ELF-1 (cell line): ENCODE data around the gene ART4.

Experiments
- DNase-seq: peaks from one replicate; pipeline ENCODE4 v3.0.0-alpha.2; 2016; ENCODE audit warnings: low read depth, low spot score

Gene ART4

DNA sequence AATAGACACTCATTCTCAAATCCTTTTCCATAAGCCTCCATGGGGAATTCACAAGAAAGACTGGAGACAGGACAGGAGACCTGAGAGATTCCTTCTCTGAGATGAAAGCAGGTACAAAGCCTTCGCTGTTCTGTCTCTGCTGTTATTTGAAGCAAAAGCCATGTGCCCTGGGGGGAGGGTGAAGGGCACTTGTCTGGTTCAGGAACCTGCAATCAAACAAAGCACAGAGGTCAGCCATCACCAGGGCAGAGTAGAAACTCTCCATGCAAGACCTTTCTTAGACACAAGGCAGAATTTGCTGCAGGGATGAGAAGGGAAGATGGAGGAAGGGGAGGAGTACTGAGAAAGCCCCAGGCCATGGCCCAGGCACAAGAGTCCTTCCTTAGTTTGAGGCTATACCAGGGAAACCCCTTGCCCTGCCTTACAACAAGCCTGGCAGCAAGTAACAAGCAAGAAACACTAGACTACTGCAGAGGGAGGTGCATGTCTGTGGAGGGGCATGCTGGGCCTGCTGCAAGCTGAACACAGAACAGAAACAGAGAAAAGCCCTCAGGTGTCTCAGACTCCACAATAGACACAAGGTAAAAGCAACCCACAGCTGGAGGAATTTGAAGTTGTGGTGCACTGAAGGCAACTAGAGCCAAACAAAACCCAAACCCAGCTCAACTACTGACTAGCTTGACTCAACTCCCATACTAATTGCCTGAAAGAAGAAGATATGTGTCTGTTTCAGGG, 7.8 kb upstream of the ART4 start:
- DNase-seq, result peak; percentile 87

DNA sequence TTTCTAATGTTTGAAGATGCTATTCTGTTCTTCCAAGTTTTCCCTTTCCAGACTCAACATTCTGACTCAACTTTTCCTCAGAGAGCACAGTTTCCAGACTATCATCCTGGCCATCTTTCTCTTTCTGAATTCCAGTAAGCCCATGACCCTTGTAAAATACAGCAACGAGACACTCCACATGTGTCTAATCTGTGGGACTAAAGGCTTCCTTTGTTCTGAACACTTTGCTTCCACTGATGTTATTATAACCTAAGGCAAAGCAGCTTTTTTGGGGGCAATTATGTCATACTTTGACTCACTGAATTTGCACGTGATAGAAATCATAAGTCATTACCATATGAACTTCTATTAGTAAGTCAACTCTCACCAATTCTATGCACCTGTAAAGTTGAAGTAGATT, 6.3 kb upstream of the ART4 start:
- DNase-seq, result no peak

DNA sequence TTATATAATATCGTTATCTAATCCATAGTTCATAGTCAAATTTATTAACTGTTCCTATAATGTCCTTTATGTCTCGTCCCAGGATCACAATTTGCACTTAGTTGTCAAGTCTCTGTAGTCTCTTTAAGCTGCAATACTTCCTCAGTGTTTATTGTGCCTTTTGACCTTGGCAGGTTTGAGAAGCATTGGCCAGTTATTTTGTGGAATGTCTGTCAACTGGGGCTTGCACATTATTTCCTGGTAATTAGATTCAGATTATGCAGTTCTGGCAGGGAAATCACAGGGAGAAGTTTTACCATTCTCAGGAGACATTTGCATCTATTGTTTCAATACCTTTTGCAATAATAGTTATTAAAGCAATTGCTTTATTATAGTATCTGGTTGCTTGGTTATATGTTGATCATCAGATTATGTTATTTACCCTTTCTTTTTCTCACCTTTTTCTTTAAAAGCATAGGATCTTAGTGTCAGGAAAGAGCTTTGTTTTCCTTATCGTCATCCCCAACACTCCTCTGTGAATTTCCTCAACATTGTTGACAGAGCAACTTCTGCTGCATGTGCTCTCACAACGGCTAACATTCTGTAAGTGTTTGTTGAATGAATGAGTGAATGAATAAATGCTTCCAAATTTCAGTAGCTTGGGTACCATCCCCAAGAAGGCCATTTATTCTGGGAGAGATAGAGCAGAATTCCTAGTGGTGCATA, 3.7 kb upstream of the ART4 start:
- no peak for DNase-seq

DNA sequence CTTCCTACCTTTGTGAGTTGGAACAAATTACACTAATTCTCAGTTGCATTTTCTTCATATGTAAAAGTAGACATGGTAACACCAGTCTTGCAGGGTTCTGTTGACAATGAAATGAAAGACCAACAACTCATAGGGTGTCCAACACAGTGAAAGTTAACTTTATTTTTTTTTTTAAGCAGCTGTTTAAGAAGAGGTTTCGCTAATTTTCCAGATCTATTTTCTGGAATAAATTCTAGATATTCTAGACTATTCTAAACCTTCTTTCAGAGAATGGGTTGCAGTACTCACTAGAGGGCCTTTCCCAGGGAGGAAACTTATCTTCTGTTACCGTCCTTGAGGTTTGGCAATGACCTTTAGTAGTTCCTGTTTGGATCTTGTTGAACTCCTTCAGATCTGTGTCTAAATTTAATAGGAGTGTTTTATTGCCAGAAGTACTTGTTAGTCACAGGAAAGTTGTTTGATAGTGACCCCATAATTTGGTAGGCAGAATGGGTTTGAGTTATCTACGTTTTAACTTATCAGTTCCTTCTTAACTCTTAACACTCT, 2.8 kb upstream of the ART4 start:
- DNase-seq, result no peak

DNA sequence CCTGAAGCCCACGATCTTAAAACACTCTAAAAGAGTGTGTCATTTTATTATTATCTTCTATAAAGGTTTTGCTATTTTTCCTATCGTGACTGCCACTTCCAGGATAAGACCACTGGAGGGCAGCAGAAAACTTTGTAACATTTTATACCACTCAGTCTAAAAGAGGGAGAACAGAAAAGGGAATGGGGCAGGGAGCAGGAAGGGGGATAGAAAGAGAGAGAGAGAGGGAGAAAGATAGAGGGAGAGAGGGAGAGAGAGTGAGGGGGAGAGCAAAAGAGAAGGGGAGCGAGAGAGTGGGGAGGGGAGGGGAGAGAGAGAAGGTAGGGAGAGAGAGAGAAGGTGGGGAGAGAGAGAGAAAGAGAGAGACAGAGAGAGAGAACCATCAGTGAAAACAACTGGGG, 2.0 kb upstream of the ART4 start:
- DNase-seq, result peak; percentile 27

DNA sequence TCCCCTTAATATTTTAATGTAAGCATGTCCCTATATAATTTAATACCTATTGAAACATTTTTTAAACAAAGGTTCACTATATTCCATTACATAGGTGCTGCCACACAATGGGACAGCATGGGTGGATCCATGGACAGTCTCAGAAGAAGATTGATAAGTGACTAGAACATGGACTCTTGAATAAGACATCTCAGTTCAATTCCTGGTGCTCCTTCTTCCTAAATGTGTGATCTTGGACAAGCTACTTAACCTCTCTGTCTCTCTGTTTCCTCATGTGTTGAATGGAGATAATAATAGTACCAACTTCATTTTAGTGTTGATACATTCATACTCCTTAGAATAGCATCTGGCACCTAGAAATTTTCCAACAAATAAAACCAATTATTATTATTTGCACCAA, 1.1 kb upstream of the ART4 start:
- DNase-seq, result no peak

DNA sequence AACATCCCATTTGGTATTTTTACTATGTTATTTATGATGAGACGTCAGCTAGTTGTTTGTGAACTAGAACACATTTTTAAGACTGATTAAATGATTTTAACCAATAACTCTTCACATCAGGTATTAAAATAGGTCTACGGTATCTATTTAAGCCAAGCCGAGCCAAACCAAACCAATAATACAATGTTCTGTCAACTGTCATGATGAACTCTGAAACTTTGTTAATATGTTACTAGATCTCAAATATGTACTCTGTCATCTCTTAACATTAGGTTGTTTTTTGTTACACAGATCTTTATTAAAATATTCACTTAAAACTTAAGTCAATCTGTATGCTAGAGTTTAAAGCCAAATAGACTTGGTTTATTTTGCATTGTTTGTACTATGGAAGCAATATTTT, 1.0 kb downstream of the ART4 start:
- no peak for DNase-seq

DNA sequence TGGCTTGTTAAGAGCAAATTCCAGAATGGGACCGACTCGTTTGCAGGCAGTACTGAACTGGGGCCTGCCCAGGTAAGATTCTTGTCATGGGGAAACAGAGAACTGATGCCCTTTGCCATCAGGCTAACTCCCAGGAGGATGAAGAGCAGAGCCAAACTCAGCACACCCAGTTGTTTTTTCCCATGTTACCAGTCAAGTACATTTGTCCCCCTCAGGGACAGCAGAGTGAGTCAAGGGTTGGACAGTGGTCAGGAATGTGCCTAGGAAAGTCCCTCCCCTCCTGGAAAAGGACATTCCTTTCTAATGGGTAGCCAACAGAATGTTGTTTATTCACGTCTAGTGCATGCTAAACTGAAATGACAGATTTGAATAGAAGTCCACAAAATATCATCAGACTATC, 1.6 kb downstream of the ART4 start:
- DNase-seq, result peak; percentile 56

DNA sequence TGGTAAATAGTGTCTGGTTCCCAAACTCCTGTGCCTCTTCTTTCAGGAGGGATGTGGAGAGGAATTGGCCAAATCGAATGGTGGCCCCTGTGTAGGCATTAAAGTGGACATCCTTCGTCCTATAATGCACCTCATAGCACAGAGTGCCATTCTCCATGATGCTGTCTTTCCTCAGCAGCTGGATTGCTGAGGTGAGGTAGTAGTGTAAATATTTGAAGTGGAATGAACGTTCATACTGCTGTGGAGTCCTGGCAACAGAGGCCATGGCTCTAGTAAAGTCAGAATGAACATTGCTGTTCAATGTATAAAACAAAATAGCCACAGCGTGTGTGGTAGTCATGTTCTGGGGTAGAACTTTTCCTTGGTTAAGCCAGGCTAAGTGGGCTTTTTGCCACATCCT, 2.7 kb downstream of the ART4 start:
- DNase-seq, result no peak

DNA sequence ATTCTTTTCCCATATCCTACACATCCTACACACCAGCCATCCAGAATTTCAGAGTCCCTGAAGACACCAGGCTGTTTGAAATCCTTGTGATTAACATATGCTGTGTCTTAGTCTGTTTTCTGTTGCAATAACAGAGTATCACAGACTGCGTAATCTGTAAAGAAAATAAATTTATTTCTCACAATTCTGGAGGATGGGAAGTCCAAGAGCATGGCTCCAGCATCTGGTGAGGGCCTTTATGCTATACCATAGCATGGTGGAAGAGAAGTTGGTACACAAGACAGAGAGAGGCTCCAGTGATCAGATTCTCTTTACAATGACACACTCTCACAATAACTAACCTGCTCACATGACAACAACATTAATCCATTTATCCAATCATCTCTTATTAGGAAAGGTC, 4.1 kb downstream of the ART4 start:
- no peak for DNase-seq

DNA sequence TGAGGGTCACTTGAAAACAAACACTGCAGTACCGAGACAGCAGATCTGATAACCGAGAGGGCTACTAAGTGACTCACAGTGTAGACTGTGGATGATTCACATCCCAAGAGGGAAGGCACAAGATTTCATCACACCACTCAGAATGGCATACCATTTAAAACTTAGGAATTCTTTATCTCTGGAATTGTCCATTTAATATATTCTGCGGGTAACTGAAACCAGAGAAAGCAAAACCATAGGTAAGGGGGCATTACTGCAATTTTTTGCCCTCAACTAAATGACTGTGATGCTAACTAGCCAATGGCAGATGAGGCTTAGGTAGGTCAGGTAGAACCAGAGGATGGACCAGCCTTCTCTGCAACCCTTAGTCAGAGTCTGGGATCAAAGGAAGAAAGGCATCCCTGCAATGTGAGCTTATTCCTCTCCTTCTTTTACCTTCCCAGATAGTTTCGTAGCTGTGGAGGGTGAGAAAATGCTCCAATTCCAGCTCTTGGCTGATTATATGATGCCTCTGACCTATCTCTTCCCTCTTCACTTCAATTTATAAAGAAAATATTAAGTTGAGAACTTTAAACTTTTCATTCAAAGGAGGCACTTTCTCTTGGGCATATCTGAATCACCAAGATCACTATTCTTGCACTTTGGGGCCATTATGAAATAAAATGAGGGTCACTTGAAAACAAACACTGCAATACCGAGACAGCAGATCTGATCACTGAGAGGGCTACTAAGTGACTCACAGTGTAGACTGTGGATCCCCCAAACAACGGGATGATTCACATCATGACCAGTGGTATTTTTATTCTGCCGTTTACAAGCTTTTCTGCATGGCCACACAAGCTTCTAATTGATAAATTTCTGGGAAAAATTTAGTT, 6.8 kb downstream of the ART4 start:
- DNase-seq, result peak; percentile 26

DNA sequence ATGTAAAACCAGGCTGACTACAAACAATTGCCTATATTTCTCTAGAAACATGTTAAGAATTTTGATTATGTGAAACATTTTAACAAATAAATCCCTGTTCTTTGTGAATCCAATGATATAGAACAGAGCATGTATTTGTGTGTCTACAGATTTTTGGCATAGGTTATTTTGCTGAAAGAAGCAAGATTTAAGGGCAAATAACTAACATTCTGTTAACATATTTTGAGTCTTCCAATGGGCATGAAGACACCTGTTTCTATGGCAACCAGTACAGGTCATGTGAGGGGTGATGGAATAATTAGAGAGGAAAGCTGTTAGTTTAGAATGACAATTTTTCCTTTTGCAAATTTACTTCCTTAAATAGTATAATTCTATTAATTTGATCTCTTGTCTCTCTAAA, 8.8 kb downstream of the ART4 start:
- no peak for DNase-seq

DNA sequence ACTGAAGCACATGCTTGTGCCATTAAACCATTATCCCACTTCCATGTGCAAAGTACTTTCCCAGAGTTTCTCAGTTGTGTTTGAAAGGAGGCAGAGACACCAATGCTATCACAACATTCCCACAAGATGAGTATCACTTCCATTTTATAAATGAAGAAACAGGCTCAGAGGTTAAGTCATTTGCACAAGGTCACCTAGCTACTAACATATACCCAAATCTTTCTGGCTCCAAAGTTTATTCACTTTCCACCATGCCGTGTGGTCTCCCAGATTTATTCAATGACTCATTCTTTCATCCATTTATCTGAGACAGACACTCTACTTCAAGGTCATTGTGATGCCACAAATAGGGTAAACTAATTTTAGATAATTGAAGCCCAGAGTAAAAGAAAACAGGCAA, 9.4 kb downstream of the ART4 start:
- DNase-seq, result no peak

DNA sequence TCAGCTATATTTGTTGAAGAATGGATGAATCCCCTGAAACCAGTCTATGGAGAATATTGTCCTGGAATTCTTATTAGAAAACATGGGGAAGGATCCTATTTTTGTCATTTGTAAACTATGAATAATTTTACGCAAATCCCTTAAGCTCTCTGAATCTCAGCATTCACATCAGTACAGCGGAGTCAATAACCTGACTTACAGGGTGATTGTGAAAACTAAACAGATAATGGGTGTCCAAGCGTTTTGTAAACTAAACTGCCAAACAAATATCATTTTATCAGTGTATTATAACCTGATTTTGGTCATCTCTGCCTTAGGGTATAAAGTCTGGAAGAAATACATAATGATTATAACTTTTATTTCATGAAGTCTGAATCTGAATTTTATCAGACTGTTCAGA, 10.0 kb downstream of the ART4 start:
- no peak for DNase-seq

DNA sequence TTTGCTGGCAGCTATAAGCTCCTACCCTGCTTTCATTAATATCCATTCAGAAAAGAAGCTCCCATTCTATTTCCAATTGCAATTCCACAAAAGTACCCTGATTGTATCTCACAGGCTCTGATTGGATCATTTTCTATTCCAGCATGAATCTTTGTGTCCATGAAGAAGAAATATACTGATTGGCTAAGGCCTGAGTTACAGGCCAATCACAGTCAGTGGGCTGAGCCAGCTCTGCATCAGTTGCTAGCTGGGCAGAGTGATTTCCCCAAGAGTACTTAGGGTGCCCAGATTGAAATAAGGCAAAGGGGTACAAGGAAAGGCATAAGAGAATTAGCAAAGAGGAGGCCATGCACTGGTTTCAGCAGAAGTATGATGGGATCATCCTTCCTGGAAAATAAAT, 14.4 kb downstream of the ART4 start:
- DNase-seq, result no peak

DNA sequence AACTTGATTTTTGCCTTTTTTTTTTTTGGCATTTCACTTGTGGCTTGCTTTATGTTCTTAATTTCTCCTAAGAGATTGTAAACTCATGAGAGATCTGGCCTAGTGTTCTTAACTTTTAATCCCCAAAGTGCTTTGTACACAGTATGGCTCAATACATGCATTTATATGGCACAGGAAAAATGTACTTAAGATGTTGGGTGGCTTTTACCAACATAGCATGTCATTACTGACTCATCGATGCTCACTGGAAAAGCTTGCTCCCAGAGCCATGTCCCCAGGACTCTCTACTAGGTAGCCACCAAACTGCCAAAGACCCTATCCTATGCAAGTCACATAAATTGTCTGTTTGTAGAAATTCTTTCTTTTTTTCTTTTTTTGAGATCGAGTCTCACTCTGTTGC, 16.3 kb downstream of the ART4 start:
- no peak for DNase-seq

DNA sequence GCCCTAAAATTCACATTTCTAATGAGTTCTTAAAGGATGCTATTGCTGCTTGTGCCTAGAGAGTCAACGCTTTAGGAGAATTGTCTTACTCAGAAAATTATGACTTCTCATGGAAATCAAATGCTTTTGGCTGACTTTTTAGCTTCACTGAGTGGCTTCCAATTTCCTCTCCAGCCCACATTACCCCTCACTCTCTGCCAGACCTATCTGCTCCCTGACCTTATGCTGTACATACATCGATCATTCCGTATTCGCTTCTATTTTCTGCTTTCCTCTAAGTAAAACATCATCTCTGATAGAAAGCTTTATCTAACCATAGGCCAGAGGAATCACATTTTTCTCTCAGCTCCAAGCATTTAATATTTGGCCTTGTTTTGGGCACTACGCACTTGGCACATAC, 16.8 kb downstream of the ART4 start:
- DNase-seq, result no peak

DNA sequence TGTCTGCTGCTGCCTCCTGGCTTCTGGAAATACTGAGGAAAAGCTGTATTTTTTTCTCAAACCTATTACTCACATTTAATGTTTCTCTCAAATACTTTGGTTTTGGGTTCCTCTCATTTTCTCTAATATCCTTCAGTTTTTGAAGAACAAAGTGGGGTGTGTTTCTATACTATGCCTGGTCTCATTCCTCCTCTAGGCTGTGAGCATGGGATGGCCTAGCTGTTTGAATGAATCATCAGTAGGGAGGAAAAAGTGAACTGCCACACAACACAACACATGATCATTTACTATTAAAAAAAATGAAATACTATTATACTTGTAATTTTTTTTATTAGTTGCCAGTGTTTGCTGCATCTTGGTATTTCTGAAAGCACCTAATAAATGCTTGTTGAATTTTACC, 18.1 kb downstream of the ART4 start:
- no peak for DNase-seq

DNA sequence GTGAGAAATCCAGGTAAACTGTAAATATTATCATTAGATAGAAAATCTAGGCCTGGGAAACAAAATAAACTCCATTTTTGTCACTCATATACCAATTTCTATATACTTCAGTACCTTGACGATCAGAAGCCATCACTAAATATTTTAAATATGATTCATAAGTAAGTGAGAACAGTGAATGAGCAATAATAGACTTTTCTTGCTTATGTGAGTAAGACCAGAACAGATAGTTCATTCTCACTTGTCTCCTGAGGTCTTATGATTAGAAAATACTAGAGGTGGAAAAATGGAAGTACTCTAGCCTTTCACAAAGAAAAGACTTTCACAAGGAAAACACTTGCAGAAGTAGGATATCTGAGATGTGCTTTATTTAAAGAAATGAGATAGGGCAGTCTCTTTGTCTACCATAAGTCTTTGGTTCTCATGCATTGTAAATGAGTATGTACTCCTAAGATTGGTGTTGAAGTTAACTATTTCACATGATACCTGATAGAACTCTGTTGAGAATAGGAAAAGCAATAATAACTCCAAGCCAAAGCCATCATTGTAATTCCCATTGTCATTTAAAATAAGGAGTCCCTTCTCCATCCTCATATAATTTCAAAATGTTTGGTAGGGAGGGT, 19.2 kb downstream of the ART4 start:
- no peak for DNase-seq

DNA sequence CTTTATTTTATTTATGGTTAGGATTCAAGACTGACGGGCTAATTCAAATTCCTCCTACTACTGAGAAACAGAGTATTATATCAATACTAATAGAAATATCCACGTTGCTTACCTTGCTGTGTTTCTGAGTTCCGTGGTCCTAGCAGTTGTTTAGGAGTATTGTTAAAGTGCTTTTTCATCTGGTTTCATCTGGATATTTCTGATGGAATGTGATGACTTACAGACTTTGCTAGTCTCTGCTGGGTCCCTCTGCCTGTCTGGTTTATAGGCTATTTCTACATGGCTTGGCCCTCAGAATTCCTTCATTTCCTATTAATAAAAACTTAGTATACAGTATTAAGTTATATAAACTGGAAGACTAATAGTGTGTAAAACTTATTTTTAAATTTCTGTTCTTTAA, 29.3 kb downstream of the ART4 start, which contains the start of gene SMCO3:
Gene SMCO3, minus strand, starts transcription at position 169 of the 400 bp plus-strand sequence. CDS start 7,502 bp downstream, outside the sequence.
- no peak for DNase-seq

DNA sequence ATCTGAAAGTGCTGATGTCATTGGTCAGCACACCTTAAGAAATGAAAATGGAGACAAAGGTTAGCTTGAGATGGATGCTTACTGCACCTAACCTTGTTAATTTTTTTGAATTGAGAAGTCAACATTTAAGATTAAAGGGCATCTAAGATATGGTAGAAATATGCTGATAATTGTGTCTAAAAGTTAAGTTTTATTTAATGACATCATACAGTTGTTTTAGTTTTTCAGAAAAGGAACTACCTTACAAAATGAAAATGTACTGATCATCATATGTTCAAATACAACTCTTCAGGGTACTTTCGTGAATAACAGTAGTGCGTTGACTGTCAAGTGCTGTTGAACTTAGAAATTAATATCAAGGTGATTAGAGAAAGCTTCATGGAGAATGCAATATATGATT, 31.8 kb downstream of the ART4 start:
- no peak for DNase-seq
